AG10803 (cell line): ENCODE data around the gene WWTR1.
A peak's percentile ranks its signal among the peaks of the same experiment; 100 is the strongest.

Source experiments
- DNase-seq: peaks from one replicate; pipeline ENCODE4 v3.0.0; 2010; ENCODE audit warnings: low read depth
- H3K4me3 ChIP-seq: 2 replicates; pipeline ENCODE4 v1.5.1; 2011; ENCODE audit warnings: mild to moderate bottlenecking, low read length, control low read depth
- TF ChIP-seq, protein P1 (sequence below): conservative IDR thresholded peaks from 2 replicates; pipeline ENCODE4 v1.5.1; 2011; ENCODE audit warnings: mild to moderate bottlenecking, low read length, control low read depth, inconsistent platforms

The WWTR1 gene

DNA sequence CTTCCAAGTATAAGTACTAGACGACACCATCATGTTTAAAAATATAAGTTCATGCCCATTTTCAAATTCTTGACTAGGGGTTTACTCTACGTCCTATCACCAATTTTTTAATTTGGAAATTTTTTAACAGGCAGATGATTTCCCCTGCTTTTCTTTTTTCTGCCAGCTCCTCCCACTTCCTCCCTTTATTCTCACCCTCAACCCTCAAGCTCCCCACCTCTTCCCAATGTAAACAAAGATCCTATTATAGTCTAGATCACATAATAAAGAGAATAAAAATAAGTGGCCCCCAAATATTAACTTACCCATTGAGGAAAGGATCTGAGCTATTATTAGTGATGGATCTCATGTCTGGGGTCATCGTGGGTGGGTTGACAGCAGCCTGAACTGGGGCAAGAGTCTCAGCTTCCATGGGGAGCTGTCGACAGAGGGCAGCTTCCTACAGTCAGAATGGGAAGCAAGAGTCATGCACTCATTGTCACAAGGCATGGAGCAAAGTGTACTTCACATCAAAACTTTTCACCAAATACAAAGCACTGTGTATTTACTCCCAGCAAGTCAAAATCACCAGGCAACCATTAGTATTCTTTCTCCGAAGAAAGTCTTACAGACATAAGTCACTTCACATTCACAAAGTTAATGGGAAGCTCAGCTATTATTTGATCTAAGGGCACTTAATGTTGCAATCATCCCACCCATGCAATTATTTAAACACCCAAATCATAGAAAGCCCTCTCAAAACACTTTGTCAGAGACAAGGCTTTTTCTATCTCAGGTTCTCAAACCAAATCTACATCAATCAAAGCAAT lies 130.1 kb downstream of the WWTR1 start:
- TF ChIP-seq, protein P1, sequence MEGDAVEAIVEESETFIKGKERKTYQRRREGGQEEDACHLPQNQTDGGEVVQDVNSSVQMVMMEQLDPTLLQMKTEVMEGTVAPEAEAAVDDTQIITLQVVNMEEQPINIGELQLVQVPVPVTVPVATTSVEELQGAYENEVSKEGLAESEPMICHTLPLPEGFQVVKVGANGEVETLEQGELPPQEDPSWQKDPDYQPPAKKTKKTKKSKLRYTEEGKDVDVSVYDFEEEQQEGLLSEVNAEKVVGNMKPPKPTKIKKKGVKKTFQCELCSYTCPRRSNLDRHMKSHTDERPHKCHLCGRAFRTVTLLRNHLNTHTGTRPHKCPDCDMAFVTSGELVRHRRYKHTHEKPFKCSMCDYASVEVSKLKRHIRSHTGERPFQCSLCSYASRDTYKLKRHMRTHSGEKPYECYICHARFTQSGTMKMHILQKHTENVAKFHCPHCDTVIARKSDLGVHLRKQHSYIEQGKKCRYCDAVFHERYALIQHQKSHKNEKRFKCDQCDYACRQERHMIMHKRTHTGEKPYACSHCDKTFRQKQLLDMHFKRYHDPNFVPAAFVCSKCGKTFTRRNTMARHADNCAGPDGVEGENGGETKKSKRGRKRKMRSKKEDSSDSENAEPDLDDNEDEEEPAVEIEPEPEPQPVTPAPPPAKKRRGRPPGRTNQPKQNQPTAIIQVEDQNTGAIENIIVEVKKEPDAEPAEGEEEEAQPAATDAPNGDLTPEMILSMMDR: peak; percentile 27
- DNase-seq: no peak
- no peak overlapping the region for H3K4me3 ChIP-seq

DNA sequence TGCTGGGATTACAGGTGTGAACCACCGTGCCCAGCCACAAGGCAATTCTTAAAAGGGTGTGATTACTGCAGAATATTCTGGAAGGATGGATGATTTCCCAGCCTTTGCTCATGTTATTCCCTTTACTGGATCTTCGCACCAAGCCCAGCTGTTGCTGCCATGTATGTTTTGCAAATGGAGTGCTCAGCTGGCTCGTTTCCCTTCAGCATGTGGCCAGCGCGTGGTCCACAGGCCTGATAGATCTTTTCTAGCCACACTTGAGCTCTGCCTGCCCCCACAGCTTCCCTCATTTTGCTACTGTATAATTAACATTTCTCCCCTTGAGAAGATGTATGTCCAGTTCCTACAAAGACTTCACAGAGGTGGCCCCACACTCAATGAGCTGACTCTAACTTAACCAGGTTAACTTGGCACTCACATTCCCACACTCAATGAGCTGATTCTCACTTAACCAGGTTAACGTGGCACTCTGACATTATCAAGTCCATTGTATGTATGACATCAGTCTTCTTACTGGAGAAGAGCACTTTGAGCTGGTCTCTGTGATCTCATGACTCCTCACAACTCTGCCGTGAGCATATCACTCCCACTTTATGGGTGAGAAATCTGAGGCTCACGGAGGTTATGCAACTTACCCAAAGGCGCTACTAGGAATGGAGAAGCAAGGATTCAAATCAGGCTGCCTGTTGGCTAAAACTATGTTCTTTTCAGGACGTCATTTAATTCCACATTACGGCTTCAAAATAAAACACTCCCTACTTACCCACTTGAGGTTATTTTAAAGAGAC lies 134.1 kb downstream of the WWTR1 start:
- no peak for DNase-seq
- no peak overlapping the region for H3K4me3 ChIP-seq
- TF ChIP-seq, protein P1: no peak

DNA sequence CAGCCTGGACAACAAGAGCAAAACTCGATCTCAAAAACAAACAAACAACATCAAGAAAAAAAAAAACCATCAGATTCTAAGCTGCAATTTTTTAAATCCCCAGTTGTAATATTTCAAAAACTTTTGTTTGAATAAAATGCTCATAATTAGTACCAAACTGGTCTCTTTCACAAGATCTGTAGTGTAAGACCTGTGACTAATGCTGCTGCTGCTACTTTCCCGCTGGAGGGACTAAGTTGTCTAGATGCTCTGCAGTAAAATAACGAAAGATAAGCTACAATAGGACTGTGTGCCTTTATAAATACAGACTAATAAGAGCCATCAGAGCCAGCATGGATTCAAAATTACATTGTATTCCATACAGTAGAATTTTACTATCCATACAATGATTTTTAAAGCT lies 137.9 kb downstream of the WWTR1 start:
- no peak overlapping the region for H3K4me3 ChIP-seq
- peak; percentile 48 for DNase-seq
- TF ChIP-seq, protein P1: no peak

DNA sequence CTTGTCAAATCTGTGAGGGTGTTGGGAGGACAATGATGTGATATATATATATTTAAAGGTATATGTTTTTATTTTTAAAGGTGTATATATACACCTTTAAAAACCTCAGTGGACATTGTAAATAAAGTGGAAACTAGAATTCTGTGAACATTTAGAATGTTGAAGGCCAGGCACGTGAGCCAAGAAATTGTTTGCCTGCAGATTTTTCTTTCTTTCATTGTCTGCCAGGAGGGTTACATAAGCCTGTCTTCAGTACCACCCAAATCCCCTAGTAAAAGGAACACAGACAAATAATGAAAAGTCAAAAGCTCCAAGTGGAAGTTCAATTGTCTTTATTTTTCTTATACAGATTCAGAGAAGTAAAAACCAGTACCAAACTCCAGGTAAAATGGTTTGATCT lies 140.9 kb downstream of the WWTR1 start:
- H3K4me3 ChIP-seq: no peak overlapping the region
- DNase-seq: no peak
- TF ChIP-seq, protein P1: no peak

DNA sequence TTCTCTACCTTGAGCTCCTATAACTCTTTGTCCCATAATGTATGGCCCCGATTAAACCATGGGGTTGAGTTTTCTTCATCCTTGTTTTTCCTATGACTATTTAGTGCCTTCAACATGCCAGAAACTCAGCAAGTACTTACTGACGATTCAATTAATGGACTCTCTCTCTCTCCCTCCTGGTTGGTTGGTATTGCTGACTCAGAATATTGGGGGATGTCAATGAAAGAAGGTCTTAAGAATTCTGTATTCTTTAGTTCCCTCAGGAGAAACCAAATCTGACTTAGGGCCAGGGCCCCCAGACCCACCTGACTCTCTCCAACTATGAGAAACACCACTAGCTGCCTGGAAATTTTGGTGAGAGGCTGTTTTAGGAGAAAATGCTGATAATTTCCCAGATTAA lies 142.6 kb downstream of the WWTR1 start:
- DNase-seq: no peak
- TF ChIP-seq, protein P1: no peak
- no peak overlapping the region for H3K4me3 ChIP-seq

DNA sequence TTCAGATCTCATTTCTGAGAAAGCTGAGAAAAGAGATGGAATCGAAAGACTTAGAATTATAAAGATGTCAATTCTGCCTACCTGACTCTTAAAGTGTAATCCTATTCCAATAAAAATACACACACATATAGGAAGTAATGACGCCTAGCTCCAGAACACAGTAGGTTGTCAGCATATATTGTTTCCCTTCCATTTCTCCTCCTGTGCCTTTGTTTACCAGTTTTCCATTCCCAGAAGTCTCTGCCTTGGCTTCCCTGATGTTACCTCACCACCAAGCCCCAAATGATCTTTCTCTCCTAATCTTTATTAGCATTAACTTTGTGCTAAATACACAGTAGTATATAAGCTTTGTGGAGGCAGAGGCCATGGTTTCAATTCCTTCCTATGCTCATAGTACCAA lies 143.4 kb downstream of the WWTR1 start:
- no peak for DNase-seq
- no peak overlapping the region for H3K4me3 ChIP-seq
- TF ChIP-seq, protein P1: no peak
